Mesendoderm (in vitro differentiated cells): Measurements from ENCODE around the gene P2RY11.

ENCODE experiments used
- DNase-seq: peaks from one replicate; pipeline ENCODE4 v3.0.0; 2013
- H2AK5ac ChIP-seq: 2 replicates; pipeline ENCODE4 v1.6.1; 2013; ENCODE audit warnings: low read length, inconsistent platforms
- H2BK120ac ChIP-seq: 2 replicates; pipeline ENCODE4 v1.6.1; 2013; ENCODE audit warnings: low read depth, mild to moderate bottlenecking, low read length, moderate library complexity, mixed read lengths
- H2BK15ac ChIP-seq: replicated peaks from 2 replicates; pipeline ENCODE4 v1.6.1; 2013; ENCODE audit warnings: low read depth, mild to moderate bottlenecking, moderate library complexity
- H2BK5ac ChIP-seq: 2 replicates; pipeline ENCODE4 v1.6.1; 2013; ENCODE audit warnings: low read length, inconsistent platforms
- H3K18ac ChIP-seq: 2 replicates; pipeline ENCODE4 v1.6.1; 2013; ENCODE audit warnings: mild to moderate bottlenecking, low read length, mixed read lengths
- H3K23ac ChIP-seq: one replicate; pipeline ENCODE4 v1.6.1; 2013; ENCODE audit warnings: low read length
- H3K27ac ChIP-seq: 2 replicates; pipeline ENCODE4 v1.5.1; 2013; ENCODE audit warnings: low read depth, mild to moderate bottlenecking, inconsistent platforms, low read length, moderate library complexity
- H3K27me3 ChIP-seq: 2 replicates; pipeline ENCODE4 v1.6.1; 2013; ENCODE audit warnings: low read length, control low read depth, mild to moderate bottlenecking, inconsistent platforms; ENCODE audit not compliant: insufficient read depth, poor library complexity
- H3K36me3 ChIP-seq: 2 replicates; pipeline ENCODE4 v1.6.1; 2013; ENCODE audit warnings: low read length, inconsistent platforms; ENCODE audit not compliant: control insufficient read depth, insufficient read depth
- H3K4ac ChIP-seq: one replicate; pipeline ENCODE4 v1.6.1; 2013; ENCODE audit warnings: low read depth, mild to moderate bottlenecking, low read length, moderate library complexity
- H3K4me1 ChIP-seq: 2 replicates; pipeline ENCODE4 v1.6.1; 2013; ENCODE audit warnings: low read depth, low read length, inconsistent platforms; ENCODE audit not compliant: control insufficient read depth
- H3K4me2 ChIP-seq: 2 replicates; pipeline ENCODE4 v1.6.1; 2013; ENCODE audit warnings: low read length
- H3K4me3 ChIP-seq: 2 replicates; pipeline ENCODE4 v1.5.1; 2013; ENCODE audit warnings: mild to moderate bottlenecking, low read length
- H3K56ac ChIP-seq: one replicate; pipeline ENCODE4 v1.6.1; 2013; ENCODE audit warnings: low read length
- H3K79me1 ChIP-seq: 2 replicates; pipeline ENCODE4 v1.6.1; 2013; ENCODE audit warnings: low read length, inconsistent platforms
- H3K79me2 ChIP-seq: 2 replicates; pipeline ENCODE4 v1.6.1; 2013; ENCODE audit warnings: mild to moderate bottlenecking, low read length; ENCODE audit not compliant: control insufficient read depth, insufficient read depth
- H3K9ac ChIP-seq: 2 replicates; pipeline ENCODE4 v1.6.1; 2013; ENCODE audit warnings: low read length, inconsistent platforms
- H4K5ac ChIP-seq: one replicate; pipeline ENCODE4 v1.6.1; 2013; ENCODE audit warnings: low read length
- H4K8ac ChIP-seq: one replicate; pipeline ENCODE4 v1.6.1; 2013; ENCODE audit warnings: low read depth, mild to moderate bottlenecking, control low read depth, low read length, moderate library complexity
- WGBS: extraction: QIAGEN DNeasy Blood & Tissue Kit; methylation state at CpG from one replicate; pipeline ENCODE4 v1.1.7; 2013; ENCODE audit warnings: low lambda C conversion rate, missing lambda C conversion rate; ENCODE audit not compliant: insufficient coverage; ENCODE audit errors: extremely low coverage; 5-methylcytosine and 5-hydroxymethylcytosine counted together

The P2RY11 gene

DNA sequence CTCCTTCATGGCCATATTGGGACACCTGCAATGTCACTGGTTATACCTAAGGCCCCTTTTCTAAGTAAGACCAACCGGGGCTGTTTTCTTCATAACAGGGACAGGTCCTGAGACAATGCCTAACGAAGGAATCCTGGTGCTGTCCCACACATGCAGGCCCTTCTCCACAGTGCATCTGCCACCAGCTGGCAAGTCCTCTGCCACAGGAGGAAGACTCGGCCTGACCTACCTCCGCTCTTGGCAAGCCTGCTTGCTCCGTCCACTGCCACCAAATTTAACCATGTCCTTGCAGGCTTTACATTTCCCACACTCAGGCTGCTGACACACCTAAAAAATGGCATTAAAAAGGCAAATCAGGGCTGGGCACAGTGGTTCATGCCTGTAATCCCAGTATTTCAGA is 40.0 kb downstream of the P2RY11 start:
- Histone ChIP-seq H3K79me2 (no peaks in the 10 kb centered on the region), H3K18ac (no peak overlapping the region), H3K27ac (no peak overlapping the region), H3K4me1 (no peaks in the 10 kb centered on the region), H2AK5ac (no peak overlapping the region), H3K4me3 (no peak overlapping the region), H2BK120ac (no peak overlapping the region), H4K8ac (no peak overlapping the region), H3K79me1 (no peaks in the 10 kb centered on the region), H3K4me2 (no peak overlapping the region), H3K4ac (no peak overlapping the region), H3K9ac (no peak overlapping the region), H3K56ac (no peak overlapping the region), H2BK15ac (no peak overlapping the region), H3K36me3 (peaks cover 36% of the 10 kb centered on the region), H3K23ac (no peak overlapping the region), H4K5ac (no peak overlapping the region), H2BK5ac (no peak overlapping the region), H3K27me3 (no peaks in the 10 kb centered on the region)
- DNase-seq = no peak
- WGBS = no CpG with 5 or more reads among the region's 5 CpGs

DNA sequence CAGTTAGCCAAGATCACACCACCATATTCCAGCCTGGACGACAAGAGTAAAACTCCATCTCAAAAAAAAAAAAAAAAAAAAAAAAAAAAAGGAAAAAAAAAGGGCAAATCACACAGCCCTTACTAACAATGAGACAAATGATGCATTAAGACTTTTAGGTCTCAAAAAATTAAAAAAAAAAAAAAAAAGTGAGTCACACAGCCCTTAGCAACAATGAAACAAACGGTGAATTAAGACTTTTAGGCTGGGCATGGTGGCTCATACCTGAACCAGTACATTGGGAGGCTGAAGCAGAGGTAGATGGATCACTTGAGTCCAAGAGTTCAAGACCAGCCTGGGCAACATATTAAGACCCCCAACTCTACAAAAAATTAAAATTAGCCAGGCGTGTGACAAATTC is 40.6 kb downstream of the P2RY11 start:
- H2BK15ac ChIP-seq = no peak overlapping the region
- H3K9ac ChIP-seq = no peak overlapping the region
- H3K56ac ChIP-seq = no peak overlapping the region
- H2BK5ac ChIP-seq = no peak overlapping the region
- no peak overlapping the region for H3K4me3 ChIP-seq
- H3K27me3 ChIP-seq = no peaks in the 10 kb centered on the region
- no peak overlapping the region for H4K8ac ChIP-seq
- no peak overlapping the region for H3K18ac ChIP-seq
- no peak for DNase-seq
- whole genome bisulfite sequencing = no CpG with 5 or more reads among the region's 3 CpGs
- no peaks in the 10 kb centered on the region for H3K79me1 ChIP-seq
- H3K4me2 ChIP-seq = no peak overlapping the region
- peaks cover 38% of the 10 kb centered on the region for H3K36me3 ChIP-seq
- no peak overlapping the region for H3K4ac ChIP-seq
- H4K5ac ChIP-seq = no peak overlapping the region
- H3K27ac ChIP-seq = no peak overlapping the region
- no peaks in the 10 kb centered on the region for H3K4me1 ChIP-seq
- no peak overlapping the region for H2AK5ac ChIP-seq
- H2BK120ac ChIP-seq = no peak overlapping the region
- no peaks in the 10 kb centered on the region for H3K79me2 ChIP-seq
- no peak overlapping the region for H3K23ac ChIP-seq

DNA sequence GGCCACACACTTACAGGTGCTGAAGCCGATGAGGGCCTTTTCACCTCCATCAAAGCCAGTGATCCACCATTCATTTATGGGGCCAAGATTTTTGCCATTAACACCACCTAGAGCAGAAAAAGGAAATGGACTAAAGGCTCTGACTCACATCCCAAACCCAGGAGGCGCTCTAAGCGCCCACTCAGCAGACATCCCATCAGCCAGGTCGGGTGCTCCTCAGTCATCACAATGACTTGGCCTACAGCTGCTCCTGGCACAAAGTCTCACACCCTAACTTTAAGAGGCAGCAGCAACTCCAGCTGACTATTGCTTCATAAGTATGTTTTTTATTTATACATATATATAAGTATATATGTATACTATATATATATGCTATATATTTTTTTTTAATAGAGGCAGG is 44.3 kb downstream of the P2RY11 start:
- no peak overlapping the region for H3K4me2 ChIP-seq
- H2BK5ac ChIP-seq = no peak overlapping the region
- no peak overlapping the region for H3K9ac ChIP-seq
- H3K23ac ChIP-seq = no peak overlapping the region
- H2AK5ac ChIP-seq = no peak overlapping the region
- no peak overlapping the region for H3K18ac ChIP-seq
- no peaks in the 10 kb centered on the region for H3K4me1 ChIP-seq
- no peak overlapping the region for H2BK120ac ChIP-seq
- no peaks in the 10 kb centered on the region for H3K79me1 ChIP-seq
- WGBS = no CpG with 5 or more reads among the region's 4 CpGs
- DNase-seq = no peak
- H4K5ac ChIP-seq = no peak overlapping the region
- no peak overlapping the region for H3K4me3 ChIP-seq
- H2BK15ac ChIP-seq = no peak overlapping the region
- no peak overlapping the region for H3K27ac ChIP-seq
- H3K27me3 ChIP-seq = no peaks in the 10 kb centered on the region
- no peak overlapping the region for H3K56ac ChIP-seq
- no peaks in the 10 kb centered on the region for H3K79me2 ChIP-seq
- no peak overlapping the region for H3K4ac ChIP-seq
- no peak overlapping the region for H4K8ac ChIP-seq
- H3K36me3 ChIP-seq = peaks cover 43% of the 10 kb centered on the region

GRCh38 chr19:10158071-10158470 is 46.6 kb downstream of the P2RY11 start:
- no peak overlapping the region for H4K8ac ChIP-seq
- no peak overlapping the region for H3K4me2 ChIP-seq
- H3K23ac ChIP-seq = no peak overlapping the region
- H3K4me3 ChIP-seq = no peak overlapping the region
- no peak overlapping the region for H4K5ac ChIP-seq
- H3K36me3 ChIP-seq = peaks cover 40% of the 10 kb centered on the region
- H3K18ac ChIP-seq = no peak overlapping the region
- no peaks in the 10 kb centered on the region for H3K27me3 ChIP-seq
- no peaks in the 10 kb centered on the region for H3K4me1 ChIP-seq
- no peak overlapping the region for H3K4ac ChIP-seq
- no peak overlapping the region for H3K9ac ChIP-seq
- no peaks in the 10 kb centered on the region for H3K79me2 ChIP-seq
- no peak overlapping the region for H2BK15ac ChIP-seq
- no peak overlapping the region for H3K27ac ChIP-seq
- H2BK120ac ChIP-seq = no peak overlapping the region
- no peaks in the 10 kb centered on the region for H3K79me1 ChIP-seq
- WGBS = no CpG with 5 or more reads among the region's 8 CpGs
- DNase-seq = no peak
- H3K56ac ChIP-seq = no peak overlapping the region
- H2AK5ac ChIP-seq = no peak overlapping the region
- H2BK5ac ChIP-seq = no peak overlapping the region

GRCh38 chr19:10158485-10158884 is 47.0 kb downstream of the P2RY11 start:
- H2BK5ac ChIP-seq = no peak overlapping the region
- no peak overlapping the region for H3K56ac ChIP-seq
- WGBS = no CpG with 5 or more reads among the region's 11 CpGs
- H2BK120ac ChIP-seq = no peak overlapping the region
- no peaks in the 10 kb centered on the region for H3K79me1 ChIP-seq
- H2BK15ac ChIP-seq = no peak overlapping the region
- H3K79me2 ChIP-seq = no peaks in the 10 kb centered on the region
- no peak for DNase-seq
- H4K5ac ChIP-seq = no peak overlapping the region
- no peak overlapping the region for H3K4me2 ChIP-seq
- H3K4ac ChIP-seq = no peak overlapping the region
- no peak overlapping the region for H4K8ac ChIP-seq
- no peak overlapping the region for H3K27ac ChIP-seq
- no peak overlapping the region for H3K4me3 ChIP-seq
- H3K23ac ChIP-seq = no peak overlapping the region
- H2AK5ac ChIP-seq = no peak overlapping the region
- H3K18ac ChIP-seq = no peak overlapping the region
- H3K27me3 ChIP-seq = no peaks in the 10 kb centered on the region
- H3K36me3 ChIP-seq = peaks cover 40% of the 10 kb centered on the region
- no peaks in the 10 kb centered on the region for H3K4me1 ChIP-seq
- H3K9ac ChIP-seq = no peak overlapping the region

- H3K27me3 ChIP-seq = no peaks in the 10 kb centered on the region
- no peak overlapping the region for H3K23ac ChIP-seq
- no peak overlapping the region for H3K56ac ChIP-seq
- peaks cover 31% of the 10 kb centered on the region for H3K36me3 ChIP-seq
- no peaks in the 10 kb centered on the region for H3K79me1 ChIP-seq
- no peaks in the 10 kb centered on the region for H3K4me1 ChIP-seq
- no peak overlapping the region for H3K4me3 ChIP-seq
- H2AK5ac ChIP-seq = no peak overlapping the region
- no peak overlapping the region for H3K18ac ChIP-seq
- H2BK120ac ChIP-seq = no peak overlapping the region
- no peak overlapping the region for H3K27ac ChIP-seq
- no peaks in the 10 kb centered on the region for H3K79me2 ChIP-seq
- no peak overlapping the region for H4K5ac ChIP-seq
- H3K4ac ChIP-seq = no peak overlapping the region
- H2BK5ac ChIP-seq = no peak overlapping the region
- no peak overlapping the region for H3K9ac ChIP-seq
- DNase-seq = no peak
- H2BK15ac ChIP-seq = no peak overlapping the region
- H3K4me2 ChIP-seq = no peak overlapping the region
- no peak overlapping the region for H4K8ac ChIP-seq
- no CpG with 5 or more reads among the region's 16 CpGs for WGBS
Observed at GRCh38 chr19:10159610-10160009, 48.1 kb downstream of the P2RY11 start.
